Keratinocyte (primary cell): ENCODE results near the gene MAFF. TPM values are rescaled to one million over a fixed set of nuclear protein-coding genes. Genes with fewer than 3 reads are reported as not detected.

ENCODE experiments used
- DNase-seq: peaks from one replicate; pipeline ENCODE4 v3.0.0-alpha.2; 2011; ENCODE audit warnings: low read depth, missing footprints, low spot score
- FAIRE-seq: peaks from 2 replicates; lab custom pipeline; 2011; peaks lifted over from hg19 to GRCh38; lab: Jason Lieb, UNC
- H2AFZ ChIP-seq: 2 replicates; pipeline ENCODE4 v1.6.0; 2012; ENCODE audit warnings: low read length, control low read depth, inconsistent platforms; ENCODE audit not compliant: control insufficient read depth
- H3K27ac ChIP-seq: 2 replicates; pipeline ENCODE4 v1.5.1; 2011; ENCODE audit warnings: low read length; ENCODE audit not compliant: control insufficient read depth, insufficient read depth
- H3K27me3 ChIP-seq: 3 replicates; pipeline ENCODE4 v1.6.0; 2011; ENCODE audit warnings: low read length; ENCODE audit not compliant: control insufficient read depth, insufficient read depth; ENCODE audit errors: extremely low read depth
- H3K36me3 ChIP-seq, 2 experiments: 2 replicates in 1 of 2; 3 replicates in 1 of 2; pipeline ENCODE4 v1.5.1; 2011; ENCODE audit warnings: low read length in 2 of 2, mild to moderate bottlenecking in 1 of 2; ENCODE audit not compliant: control insufficient read depth in 2 of 2, insufficient read depth in 2 of 2; ENCODE audit errors: extremely low read depth in 1 of 2
- H3K4me1 ChIP-seq: 3 replicates; pipeline ENCODE4 v1.5.1; 2011; ENCODE audit warnings: low read length; ENCODE audit not compliant: control insufficient read depth, insufficient read depth; ENCODE audit errors: extremely low read depth
- H3K4me2 ChIP-seq: 3 replicates; pipeline ENCODE4 v1.6.0; 2011; ENCODE audit warnings: low read depth, low read length; ENCODE audit not compliant: control insufficient read depth, insufficient read depth; ENCODE audit errors: extremely low read depth
- H3K4me3 ChIP-seq, 3 experiments: fragments of 200-600 bp in 1 of 3; sonication (generic) in 1 of 3; 2 replicates in 2 of 3; 3 replicates in 1 of 3; pipeline ENCODE4 v1.5.1; 2011 to 2016; ENCODE audit warnings: low read length in 3 of 3, mild to moderate bottlenecking in 3 of 3, control low read depth in 2 of 3, inconsistent platforms in 1 of 3, low read depth in 1 of 3, mixed read lengths in 1 of 3, mixed run types in 1 of 3, moderate library complexity in 1 of 3; ENCODE audit not compliant: control insufficient read depth in 2 of 3, insufficient read depth in 2 of 3; ENCODE audit errors: extremely low read depth in 1 of 3
- H3K79me2 ChIP-seq: 2 replicates; pipeline ENCODE4 v1.6.0; 2012; ENCODE audit warnings: low read length; ENCODE audit not compliant: control insufficient read depth, insufficient read depth
- H3K9ac ChIP-seq: 3 replicates; pipeline ENCODE4 v1.6.0; 2011; ENCODE audit warnings: low read length; ENCODE audit not compliant: control insufficient read depth, insufficient read depth; ENCODE audit errors: extremely low read depth
- H3K9me1 ChIP-seq: 3 replicates; pipeline ENCODE4 v1.6.0; 2011; ENCODE audit warnings: low read length; ENCODE audit not compliant: control insufficient read depth, insufficient read depth; ENCODE audit errors: extremely low read depth
- H3K9me3 ChIP-seq: 2 replicates; pipeline ENCODE4 v1.5.1; 2012; ENCODE audit warnings: low read depth, low read length; ENCODE audit not compliant: control insufficient read depth
- H4K20me1 ChIP-seq: 3 replicates; pipeline ENCODE4 v1.6.0; 2011; ENCODE audit warnings: low read length; ENCODE audit not compliant: control insufficient read depth, insufficient read depth; ENCODE audit errors: extremely low read depth
- EZH2 ChIP-seq: IDR thresholded peaks from one replicate; pipeline ENCODE4 v1.6.1; 2012; ENCODE audit warnings: inconsistent platforms, mild to moderate bottlenecking, low read length, moderate library complexity
- dilution Hi-C: fragments of 300-500 bp; cut with MboI; formaldehyde crosslinking; loops from one replicate; pipeline ENCODE4 v1.7.0; 2020; ENCODE audit warnings: low sequenced_read_pairs; ENCODE audit not compliant: extremely low pct_ligation_motif_present
- polyA plus RNA-seq, 5 experiments: library from polyadenylated mRNA; depleted of rRNA in 3 of 5; stranded (reverse) in 3 of 5; stranded (forward) in 1 of 5; unstranded in 1 of 5; fragments of >200 nt; gene quantifications; 1 replicate in 1 of 5; 2 replicates in 3 of 5; 3 replicates in 1 of 5; pipeline versions ENCODE4 v1.2.1 to v1.2.3, GENCODE V29; 2011 to 2012; ENCODE audit warnings: missing spikeins in 2 of 5, low read depth in 1 of 5, low replicate concordance in 1 of 5
- TF ChIP-seq, protein P1 (sequence below), 3 experiments: IDR thresholded peaks in 1 of 3; conservative IDR thresholded peaks in 1 of 3; optimal IDR thresholded peaks in 1 of 3; 2 replicates in 2 of 3; 3 replicates in 1 of 3; pipeline versions ENCODE3 to v1.5.1; 2011; ENCODE audit warnings: low read length in 3 of 3, mild to moderate bottlenecking in 3 of 3, moderate library complexity in 2 of 3, control low read depth in 1 of 3, inconsistent platforms in 1 of 3; ENCODE audit not compliant: insufficient read depth in 2 of 3; ENCODE audit errors: extremely low read depth in 1 of 3

The MAFF gene
- polyA plus RNA-seq, 1 donor (not counting 4 experiments of a cell fraction or from before 2014, with no cell fraction given): 10.5 TPM

- Histone ChIP-seq H3K4me3 (no peak overlapping the region), H4K20me1 (no peaks in the 10 kb centered on the region), H3K4me1 (no peaks in the 10 kb centered on the region), H3K9me1 (no peaks in the 10 kb centered on the region), H3K27ac (no peak overlapping the region), H3K9me3 (no peaks in the 10 kb centered on the region), H2AFZ (no peak overlapping the region), H3K9ac (no peak overlapping the region), H3K36me3 (no peaks in the 10 kb centered on the region), H3K79me2 (no peaks in the 10 kb centered on the region), H3K27me3 (no peaks in the 10 kb centered on the region), H3K4me2 (no peak overlapping the region)
- dilution Hi-C loops: no loop called here
- no peak for DNase-seq
- no peak for FAIRE-seq
- TF ChIP-seq, protein P1, sequence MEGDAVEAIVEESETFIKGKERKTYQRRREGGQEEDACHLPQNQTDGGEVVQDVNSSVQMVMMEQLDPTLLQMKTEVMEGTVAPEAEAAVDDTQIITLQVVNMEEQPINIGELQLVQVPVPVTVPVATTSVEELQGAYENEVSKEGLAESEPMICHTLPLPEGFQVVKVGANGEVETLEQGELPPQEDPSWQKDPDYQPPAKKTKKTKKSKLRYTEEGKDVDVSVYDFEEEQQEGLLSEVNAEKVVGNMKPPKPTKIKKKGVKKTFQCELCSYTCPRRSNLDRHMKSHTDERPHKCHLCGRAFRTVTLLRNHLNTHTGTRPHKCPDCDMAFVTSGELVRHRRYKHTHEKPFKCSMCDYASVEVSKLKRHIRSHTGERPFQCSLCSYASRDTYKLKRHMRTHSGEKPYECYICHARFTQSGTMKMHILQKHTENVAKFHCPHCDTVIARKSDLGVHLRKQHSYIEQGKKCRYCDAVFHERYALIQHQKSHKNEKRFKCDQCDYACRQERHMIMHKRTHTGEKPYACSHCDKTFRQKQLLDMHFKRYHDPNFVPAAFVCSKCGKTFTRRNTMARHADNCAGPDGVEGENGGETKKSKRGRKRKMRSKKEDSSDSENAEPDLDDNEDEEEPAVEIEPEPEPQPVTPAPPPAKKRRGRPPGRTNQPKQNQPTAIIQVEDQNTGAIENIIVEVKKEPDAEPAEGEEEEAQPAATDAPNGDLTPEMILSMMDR (optimal IDR thresholded peaks at IDR 0.05 in 1 of 3, IDR thresholded peaks at IDR 0.05 in 1 of 3, conservative IDR thresholded peaks at IDR 0.05 in 1 of 3; ENCODE audit: extremely low read depth in 1 of 3, insufficient read depth in 2 of 3, low read length in 3 of 3): no peak
- TF ChIP-seq EZH2: no peak
Measured at GRCh38 chr22:38193580-38193979, 8.2 kb upstream of the MAFF start.

GRCh38 chr22:38196791-38197419, 4.9 kb upstream of the MAFF start:
- TF ChIP-seq EZH2: no peak
- TF ChIP-seq, protein P1 (optimal IDR thresholded peaks at IDR 0.05 in 1 of 3, IDR thresholded peaks at IDR 0.05 in 1 of 3, conservative IDR thresholded peaks at IDR 0.05 in 1 of 3; ENCODE audit: extremely low read depth in 1 of 3, insufficient read depth in 2 of 3, low read length in 3 of 3): no peak
- Histone ChIP-seq H3K9ac (no peak overlapping the region), H3K27me3 (no peaks in the 10 kb centered on the region), H4K20me1 (no peaks in the 10 kb centered on the region), H3K4me2 (no peak overlapping the region), H3K4me3 (no peak overlapping the region), H3K36me3 (no peaks in the 10 kb centered on the region), H3K9me3 (no peaks in the 10 kb centered on the region), H3K27ac (no peak overlapping the region), H3K79me2 (no peaks in the 10 kb centered on the region), H3K9me1 (no peaks in the 10 kb centered on the region), H2AFZ (no peak overlapping the region), H3K4me1 (peaks cover 6% of the 10 kb centered on the region)
- dilution Hi-C loops: no loop called here
- FAIRE-seq: no peak
- no peak for DNase-seq
